ENCODE results near the gene FBXL13.

DNA sequence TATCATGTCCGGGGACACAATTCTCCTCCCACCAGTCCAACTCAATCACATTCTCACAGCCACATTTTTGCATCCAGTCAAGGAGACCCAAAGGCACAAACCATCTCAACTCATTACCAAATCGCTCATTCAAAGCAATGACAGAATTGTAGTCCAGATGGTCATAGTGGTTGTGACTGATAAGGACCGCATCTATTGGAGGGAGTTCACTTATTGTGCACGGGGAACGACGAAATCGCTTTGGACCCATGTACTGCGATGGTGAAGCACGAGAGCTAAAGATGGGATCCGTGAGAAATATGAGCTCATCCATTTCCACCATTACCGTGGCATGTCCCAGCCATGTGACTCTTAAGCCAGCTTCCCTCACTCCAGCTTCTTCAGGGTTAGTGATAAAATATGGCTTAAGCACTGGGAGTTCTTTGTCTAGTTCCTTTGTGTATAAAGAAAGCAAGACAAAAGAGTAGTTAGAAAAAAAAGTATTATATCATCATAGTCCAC lies 45.2 kb upstream of the FBXL13 start:
- TF ChIP-seq, protein P1, sequence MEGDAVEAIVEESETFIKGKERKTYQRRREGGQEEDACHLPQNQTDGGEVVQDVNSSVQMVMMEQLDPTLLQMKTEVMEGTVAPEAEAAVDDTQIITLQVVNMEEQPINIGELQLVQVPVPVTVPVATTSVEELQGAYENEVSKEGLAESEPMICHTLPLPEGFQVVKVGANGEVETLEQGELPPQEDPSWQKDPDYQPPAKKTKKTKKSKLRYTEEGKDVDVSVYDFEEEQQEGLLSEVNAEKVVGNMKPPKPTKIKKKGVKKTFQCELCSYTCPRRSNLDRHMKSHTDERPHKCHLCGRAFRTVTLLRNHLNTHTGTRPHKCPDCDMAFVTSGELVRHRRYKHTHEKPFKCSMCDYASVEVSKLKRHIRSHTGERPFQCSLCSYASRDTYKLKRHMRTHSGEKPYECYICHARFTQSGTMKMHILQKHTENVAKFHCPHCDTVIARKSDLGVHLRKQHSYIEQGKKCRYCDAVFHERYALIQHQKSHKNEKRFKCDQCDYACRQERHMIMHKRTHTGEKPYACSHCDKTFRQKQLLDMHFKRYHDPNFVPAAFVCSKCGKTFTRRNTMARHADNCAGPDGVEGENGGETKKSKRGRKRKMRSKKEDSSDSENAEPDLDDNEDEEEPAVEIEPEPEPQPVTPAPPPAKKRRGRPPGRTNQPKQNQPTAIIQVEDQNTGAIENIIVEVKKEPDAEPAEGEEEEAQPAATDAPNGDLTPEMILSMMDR (IDR thresholded peaks at IDR 0.05): no peak
- no peak for TF ChIP-seq POLR2A (IDR thresholded peaks at IDR 0.05)
